IPS DF 4.7 (cell line): ENCODE data around the gene SECISBP2.

Source experiments
- DNase-seq: peaks from one replicate; pipeline ENCODE4 v3.0.0-alpha.2; 2013; ENCODE audit warnings: low spot score; ENCODE audit errors: extremely low read depth

Gene SECISBP2

DNA sequence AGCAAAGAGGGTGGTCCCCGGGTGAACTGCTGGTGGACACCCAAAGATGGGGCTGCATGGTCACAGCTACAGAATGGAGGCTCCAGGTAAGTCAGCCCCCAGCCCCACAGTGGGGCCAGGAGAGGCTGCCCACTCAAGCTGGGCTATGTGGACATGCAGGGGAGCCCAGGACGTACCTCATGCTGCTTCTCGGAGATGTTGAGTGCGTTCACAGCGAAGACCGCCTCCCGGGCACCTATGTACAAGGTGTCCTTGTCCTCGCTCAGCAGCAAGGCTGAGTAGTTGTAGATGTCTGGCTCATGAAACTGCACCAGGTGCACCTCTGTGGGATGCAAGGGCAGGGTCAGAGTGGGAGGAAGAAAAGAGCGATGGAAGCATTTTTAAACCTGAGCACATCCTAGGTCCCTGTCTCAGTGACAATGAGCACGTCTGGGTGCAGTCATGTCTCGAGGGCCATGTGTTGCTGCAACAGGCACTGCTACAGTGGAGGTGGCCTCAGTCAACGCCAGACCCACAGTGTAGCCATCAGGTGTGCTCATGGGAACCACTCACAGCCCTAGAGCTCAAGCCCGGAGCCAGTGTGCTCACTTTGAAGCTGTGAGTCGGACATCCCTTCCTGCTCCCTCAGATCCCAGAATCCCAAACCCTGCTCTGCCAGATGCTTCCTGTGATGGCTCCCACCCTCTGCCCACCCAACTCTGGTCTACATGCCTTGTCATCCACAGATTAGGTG lies 84.6 kb downstream of the SECISBP2 start:
- DNase-seq = no peak

DNA sequence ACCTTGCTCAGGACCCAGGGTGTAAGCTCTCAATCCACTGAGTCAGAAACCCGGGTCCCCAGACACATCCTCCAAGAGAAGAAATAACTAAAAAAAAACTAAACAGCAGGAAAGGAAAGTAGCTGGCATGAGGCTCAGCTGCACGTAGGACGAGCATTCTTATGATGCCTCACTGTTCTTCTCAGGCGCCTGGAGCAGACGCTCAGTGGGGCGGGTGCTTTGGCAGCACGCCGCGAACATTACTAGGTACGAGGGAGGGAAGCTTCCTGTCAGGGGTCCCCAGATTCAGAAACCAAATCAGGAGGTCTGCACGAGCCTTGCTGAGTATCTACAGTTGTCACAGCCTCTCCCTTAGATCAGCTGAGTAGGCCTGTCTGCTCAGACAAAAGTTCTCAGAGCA lies 85.8 kb downstream of the SECISBP2 start:
- no peak for DNase-seq

DNA sequence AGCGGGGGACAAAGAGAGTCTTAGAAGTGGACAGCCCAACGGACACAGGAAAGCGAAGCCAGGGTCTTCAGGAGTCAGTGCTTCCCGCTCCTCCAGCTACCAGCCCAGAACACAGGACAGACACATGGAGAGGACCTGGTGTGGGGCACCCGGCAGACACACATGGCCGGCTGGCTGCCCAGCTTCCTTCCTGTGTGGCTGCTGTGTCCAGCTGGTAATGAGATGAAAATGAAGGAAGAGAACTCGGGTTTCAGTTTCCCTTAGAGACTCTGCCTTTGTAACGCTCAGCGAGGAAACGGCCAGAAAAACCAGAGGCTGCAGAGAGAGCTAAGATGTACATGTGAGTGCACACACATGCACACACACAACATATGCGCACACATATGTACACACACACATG lies 87.5 kb downstream of the SECISBP2 start:
- no peak for DNase-seq

DNA sequence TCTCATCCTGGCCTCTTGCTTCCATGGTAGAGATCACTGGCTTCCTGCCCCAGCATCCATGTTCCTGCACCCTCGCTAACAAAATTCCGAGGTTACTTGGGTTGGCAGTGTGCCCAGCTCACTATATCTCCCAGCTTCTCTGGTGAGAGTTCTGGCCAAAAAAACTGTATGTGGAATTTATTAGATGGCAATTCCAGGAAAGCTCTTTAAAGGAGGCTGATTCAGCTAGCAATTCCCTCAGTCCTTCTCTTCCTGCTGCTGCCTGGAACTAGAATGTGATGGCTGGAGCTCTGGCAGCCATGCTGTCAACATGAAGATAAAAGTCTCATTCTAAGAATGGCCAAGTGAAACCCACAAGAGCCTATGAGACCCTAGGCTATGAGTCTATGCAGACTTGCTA lies 88.8 kb downstream of the SECISBP2 start:
- no peak for DNase-seq

DNA sequence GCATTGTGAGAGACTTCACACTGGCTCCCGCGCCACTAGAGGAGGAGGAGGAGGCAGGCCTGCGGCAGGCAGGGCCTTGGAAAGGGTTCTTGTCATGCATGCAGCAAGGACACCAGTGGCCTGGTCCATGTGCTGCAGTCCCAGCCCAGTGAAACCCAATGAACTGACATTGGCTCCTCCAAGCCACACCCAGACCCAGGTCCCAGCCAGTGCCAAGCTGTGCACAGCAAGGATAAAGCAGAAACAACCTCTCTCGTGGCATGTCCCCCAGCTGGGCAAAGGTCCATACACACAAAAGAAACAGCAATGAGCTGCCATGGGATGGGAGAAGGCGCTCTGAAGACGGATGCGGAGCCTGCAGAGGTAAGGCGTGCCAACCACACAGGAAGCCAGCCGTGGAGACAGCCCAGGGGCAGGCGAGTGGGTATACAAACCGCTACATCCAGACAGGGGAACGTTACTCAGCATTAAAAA lies 90.4 kb downstream of the SECISBP2 start:
- no peak for DNase-seq
